H1 (cell line): ENCODE results near the gene SLC30A9.

Experiments used
- CREB1 ChIP-seq: IDR thresholded peaks from 2 replicates; pipeline ENCODE4 v1.6.1; 2012; ENCODE audit warnings: inconsistent platforms
- EP300 ChIP-seq, 2 experiments: IDR thresholded peaks; 1 replicate in 1 of 2; 2 replicates in 1 of 2; pipeline ENCODE4 v1.6.1; 2011 to 2012; ENCODE audit warnings: low read depth in 2 of 2, low read length in 2 of 2, mild to moderate bottlenecking in 2 of 2, borderline replicate concordance in 1 of 2, inconsistent platforms in 1 of 2, moderate library complexity in 1 of 2
- EZH2 ChIP-seq: fragments of 200-600 bp; sonication (generic); IDR thresholded peaks from 2 replicates; pipeline ENCODE4 v1.7.1; 2012; ENCODE audit warnings: low read depth, mild to moderate bottlenecking, moderate library complexity, low read length, inconsistent platforms; ENCODE audit not compliant: severe bottlenecking
- HDAC2 ChIP-seq, 2 experiments: fragments of 300-600 bp in 1 of 2; sonication (generic) in 1 of 2; IDR thresholded peaks; 2 replicates each; pipeline ENCODE4 v1.6.1; 2011 to 2012; ENCODE audit warnings: low read depth in 2 of 2, low read length in 2 of 2, mild to moderate bottlenecking in 2 of 2, moderate library complexity in 2 of 2, borderline replicate concordance in 1 of 2, inconsistent platforms in 1 of 2
- HDAC6 ChIP-seq: IDR thresholded peaks from one replicate; pipeline ENCODE4 v1.7.1; 2012; ENCODE audit warnings: low read depth, mild to moderate bottlenecking, inconsistent platforms, low read length, moderate library complexity
- POLR2A ChIP-seq, 2 experiments: IDR thresholded peaks; 1 replicate in 1 of 2; 2 replicates in 1 of 2; pipeline ENCODE4 v1.6.1; 2011; ENCODE audit warnings: low read depth in 2 of 2, low read length in 2 of 2, mild to moderate bottlenecking in 2 of 2; ENCODE audit errors: control extremely low read depth in 1 of 2
- POLR2AphosphoS5 ChIP-seq: IDR thresholded peaks from 2 replicates; pipeline ENCODE4 v1.6.1; 2011; ENCODE audit warnings: low read depth, low read length
- RBBP5 ChIP-seq: IDR thresholded peaks from 2 replicates; pipeline ENCODE4 v1.7.1; 2012; ENCODE audit warnings: low read depth, mild to moderate bottlenecking, inconsistent platforms, low read length, moderate library complexity, borderline replicate concordance
- RNF2 ChIP-seq: fragments of 200-900, 300-1000 bp; sonication (generic); IDR thresholded peaks from 2 replicates; pipeline ENCODE4 v1.7.1; 2016; ENCODE audit warnings: borderline replicate concordance, low read depth, mild to moderate bottlenecking, antibody characterized with exemption, low read length; ENCODE audit not compliant: poor library complexity, severe bottlenecking; ENCODE audit errors: missing control alignments
- SIN3A ChIP-seq, 2 experiments: IDR thresholded peaks in 1 of 2; conservative IDR thresholded peaks in 1 of 2; 2 replicates each; pipeline ENCODE4 v1.6.1; 2011 to 2012; ENCODE audit warnings: low read length in 2 of 2, improper control_type of control experiment in 1 of 2, low read depth in 1 of 2, mild to moderate bottlenecking in 1 of 2
- ZNF274 ChIP-seq: IDR thresholded peaks from 2 replicates; pipeline ENCODE4 v1.7.0; 2012; ENCODE audit warnings: low read length, borderline replicate concordance; ENCODE audit errors: extremely low read depth
- TF ChIP-seq, protein P1 (sequence below), 3 experiments: IDR thresholded peaks; 1 replicate in 2 of 3; 2 replicates in 1 of 3; pipeline versions ENCODE4 v1.5.1 to v1.6.1; 2011; ENCODE audit warnings: low read length in 3 of 3, mild to moderate bottlenecking in 3 of 3, inconsistent platforms in 2 of 3, low read depth in 1 of 3, moderate library complexity in 1 of 3; ENCODE audit not compliant: insufficient read depth in 1 of 3; ENCODE audit errors: control extremely low read depth in 1 of 3
- TF ChIP-seq, protein P2 (sequence below): IDR thresholded peaks from 2 replicates; pipeline ENCODE4 v1.6.1; 2012; ENCODE audit warnings: low read length, inconsistent platforms

DNA sequence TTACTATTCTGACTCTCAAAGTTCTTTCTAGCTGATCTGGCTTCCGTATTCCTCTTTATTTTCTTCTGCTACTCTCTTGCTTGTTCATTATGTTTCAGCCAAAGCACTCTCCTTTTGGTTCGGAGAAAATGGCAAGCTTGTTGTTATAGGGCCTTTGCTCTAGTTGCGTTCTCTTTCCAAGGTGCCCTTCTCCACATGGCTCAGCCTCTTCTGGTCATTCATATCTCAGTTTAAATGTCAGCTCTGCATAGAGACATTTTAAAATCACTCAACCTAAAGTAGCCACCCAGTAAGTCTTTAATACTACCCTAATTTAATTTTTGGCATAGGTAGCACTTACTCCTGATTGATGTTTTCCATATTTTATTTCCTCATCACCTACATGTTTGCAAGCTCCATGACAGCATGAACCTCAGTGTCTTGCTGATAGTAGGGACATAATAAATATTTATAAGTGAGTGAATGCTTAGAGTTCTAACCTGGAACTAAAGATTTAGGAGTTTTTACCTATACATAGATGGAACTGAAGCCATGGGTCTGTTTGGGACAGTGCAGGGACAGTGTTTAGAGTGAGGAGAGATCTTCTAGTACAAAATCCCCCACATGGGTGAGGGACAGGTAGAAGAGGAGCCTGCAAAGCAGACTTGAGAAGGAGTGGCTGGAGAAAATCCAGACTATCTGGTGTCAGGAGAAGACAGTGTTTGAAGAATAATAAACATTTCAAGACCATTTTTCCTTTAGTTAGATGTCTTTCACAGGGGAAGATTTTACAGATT is 17.9 kb downstream of the SLC30A9 start:
- TF ChIP-seq HDAC2 (IDR thresholded peaks at IDR 0.05; ENCODE audit: borderline replicate concordance in 1 of 2, low read depth in 2 of 2, low read length in 2 of 2) (no peak), HDAC6 (no peak), CREB1 (no peak), POLR2AphosphoS5 (no peak), SIN3A (conservative IDR thresholded peaks at IDR 0.05 in 1 of 2, IDR thresholded peaks at IDR 0.05 in 1 of 2; ENCODE audit: low read depth in 1 of 2, low read length in 2 of 2) (no peak), ZNF274 (no peak), RBBP5 (no peak), EP300 (IDR thresholded peaks at IDR 0.05; ENCODE audit: borderline replicate concordance in 1 of 2, low read depth in 2 of 2, low read length in 2 of 2) (no peak), POLR2A (IDR thresholded peaks at IDR 0.05; ENCODE audit: control extremely low read depth in 1 of 2, low read depth in 2 of 2, low read length in 2 of 2) (no peak), RNF2 (no peak), EZH2 (no peak)
- TF ChIP-seq, protein P1, sequence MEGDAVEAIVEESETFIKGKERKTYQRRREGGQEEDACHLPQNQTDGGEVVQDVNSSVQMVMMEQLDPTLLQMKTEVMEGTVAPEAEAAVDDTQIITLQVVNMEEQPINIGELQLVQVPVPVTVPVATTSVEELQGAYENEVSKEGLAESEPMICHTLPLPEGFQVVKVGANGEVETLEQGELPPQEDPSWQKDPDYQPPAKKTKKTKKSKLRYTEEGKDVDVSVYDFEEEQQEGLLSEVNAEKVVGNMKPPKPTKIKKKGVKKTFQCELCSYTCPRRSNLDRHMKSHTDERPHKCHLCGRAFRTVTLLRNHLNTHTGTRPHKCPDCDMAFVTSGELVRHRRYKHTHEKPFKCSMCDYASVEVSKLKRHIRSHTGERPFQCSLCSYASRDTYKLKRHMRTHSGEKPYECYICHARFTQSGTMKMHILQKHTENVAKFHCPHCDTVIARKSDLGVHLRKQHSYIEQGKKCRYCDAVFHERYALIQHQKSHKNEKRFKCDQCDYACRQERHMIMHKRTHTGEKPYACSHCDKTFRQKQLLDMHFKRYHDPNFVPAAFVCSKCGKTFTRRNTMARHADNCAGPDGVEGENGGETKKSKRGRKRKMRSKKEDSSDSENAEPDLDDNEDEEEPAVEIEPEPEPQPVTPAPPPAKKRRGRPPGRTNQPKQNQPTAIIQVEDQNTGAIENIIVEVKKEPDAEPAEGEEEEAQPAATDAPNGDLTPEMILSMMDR (IDR thresholded peaks at IDR 0.05; ENCODE audit: control extremely low read depth in 1 of 3, insufficient read depth in 1 of 3, low read depth in 1 of 3, low read length in 3 of 3), result no peak
- TF ChIP-seq, protein P2, sequence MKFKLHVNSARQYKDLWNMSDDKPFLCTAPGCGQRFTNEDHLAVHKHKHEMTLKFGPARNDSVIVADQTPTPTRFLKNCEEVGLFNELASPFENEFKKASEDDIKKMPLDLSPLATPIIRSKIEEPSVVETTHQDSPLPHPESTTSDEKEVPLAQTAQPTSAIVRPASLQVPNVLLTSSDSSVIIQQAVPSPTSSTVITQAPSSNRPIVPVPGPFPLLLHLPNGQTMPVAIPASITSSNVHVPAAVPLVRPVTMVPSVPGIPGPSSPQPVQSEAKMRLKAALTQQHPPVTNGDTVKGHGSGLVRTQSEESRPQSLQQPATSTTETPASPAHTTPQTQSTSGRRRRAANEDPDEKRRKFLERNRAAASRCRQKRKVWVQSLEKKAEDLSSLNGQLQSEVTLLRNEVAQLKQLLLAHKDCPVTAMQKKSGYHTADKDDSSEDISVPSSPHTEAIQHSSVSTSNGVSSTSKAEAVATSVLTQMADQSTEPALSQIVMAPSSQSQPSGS, result no peak
